ENCODE measurements around the gene ZNF488.

ZNF488 gene

DNA sequence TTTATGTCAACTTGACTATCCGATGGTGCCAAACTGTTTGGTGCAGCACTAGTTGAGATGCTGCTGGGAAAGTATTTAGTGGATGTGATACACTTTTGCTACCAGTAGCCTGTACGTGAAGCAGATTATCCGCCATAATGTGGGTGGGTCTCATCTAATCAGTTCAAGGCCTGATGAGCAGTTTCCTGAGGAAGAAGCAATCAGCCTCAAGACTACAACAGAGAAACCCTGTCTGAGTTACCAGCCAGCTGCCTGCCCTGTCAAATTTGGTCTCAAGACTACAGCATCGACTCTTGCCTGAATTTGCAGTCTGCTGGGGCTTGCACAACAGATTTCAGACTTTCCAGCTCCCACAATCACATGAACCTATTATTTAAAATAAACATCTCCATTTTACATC lies 46.8 kb downstream of the ZNF488 start:
- no peak for TF ChIP-seq TAF1 (IDR thresholded peaks at IDR 0.05; ENCODE audit: borderline replicate concordance, insufficient read depth, low read length)
- no peak for TF ChIP-seq SIN3A (IDR thresholded peaks at IDR 0.05; ENCODE audit: borderline replicate concordance, insufficient read depth, low read length)
- no peak for TF ChIP-seq FOXP2 (optimal IDR thresholded peaks at IDR 0.05; ENCODE audit: borderline replicate concordance, extremely low read depth, extremely low read length, insufficient read depth)
- no peak for TF ChIP-seq POLR2AphosphoS5 (IDR thresholded peaks at IDR 0.05; ENCODE audit: low read depth, low read length)
- TF ChIP-seq, protein P1, sequence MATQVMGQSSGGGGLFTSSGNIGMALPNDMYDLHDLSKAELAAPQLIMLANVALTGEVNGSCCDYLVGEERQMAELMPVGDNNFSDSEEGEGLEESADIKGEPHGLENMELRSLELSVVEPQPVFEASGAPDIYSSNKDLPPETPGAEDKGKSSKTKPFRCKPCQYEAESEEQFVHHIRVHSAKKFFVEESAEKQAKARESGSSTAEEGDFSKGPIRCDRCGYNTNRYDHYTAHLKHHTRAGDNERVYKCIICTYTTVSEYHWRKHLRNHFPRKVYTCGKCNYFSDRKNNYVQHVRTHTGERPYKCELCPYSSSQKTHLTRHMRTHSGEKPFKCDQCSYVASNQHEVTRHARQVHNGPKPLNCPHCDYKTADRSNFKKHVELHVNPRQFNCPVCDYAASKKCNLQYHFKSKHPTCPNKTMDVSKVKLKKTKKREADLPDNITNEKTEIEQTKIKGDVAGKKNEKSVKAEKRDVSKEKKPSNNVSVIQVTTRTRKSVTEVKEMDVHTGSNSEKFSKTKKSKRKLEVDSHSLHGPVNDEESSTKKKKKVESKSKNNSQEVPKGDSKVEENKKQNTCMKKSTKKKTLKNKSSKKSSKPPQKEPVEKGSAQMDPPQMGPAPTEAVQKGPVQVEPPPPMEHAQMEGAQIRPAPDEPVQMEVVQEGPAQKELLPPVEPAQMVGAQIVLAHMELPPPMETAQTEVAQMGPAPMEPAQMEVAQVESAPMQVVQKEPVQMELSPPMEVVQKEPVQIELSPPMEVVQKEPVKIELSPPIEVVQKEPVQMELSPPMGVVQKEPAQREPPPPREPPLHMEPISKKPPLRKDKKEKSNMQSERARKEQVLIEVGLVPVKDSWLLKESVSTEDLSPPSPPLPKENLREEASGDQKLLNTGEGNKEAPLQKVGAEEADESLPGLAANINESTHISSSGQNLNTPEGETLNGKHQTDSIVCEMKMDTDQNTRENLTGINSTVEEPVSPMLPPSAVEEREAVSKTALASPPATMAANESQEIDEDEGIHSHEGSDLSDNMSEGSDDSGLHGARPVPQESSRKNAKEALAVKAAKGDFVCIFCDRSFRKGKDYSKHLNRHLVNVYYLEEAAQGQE (IDR thresholded peaks at IDR 0.05; ENCODE audit: insufficient read depth in 1 of 2, low read depth in 2 of 2, low read length in 2 of 2): no peak

DNA sequence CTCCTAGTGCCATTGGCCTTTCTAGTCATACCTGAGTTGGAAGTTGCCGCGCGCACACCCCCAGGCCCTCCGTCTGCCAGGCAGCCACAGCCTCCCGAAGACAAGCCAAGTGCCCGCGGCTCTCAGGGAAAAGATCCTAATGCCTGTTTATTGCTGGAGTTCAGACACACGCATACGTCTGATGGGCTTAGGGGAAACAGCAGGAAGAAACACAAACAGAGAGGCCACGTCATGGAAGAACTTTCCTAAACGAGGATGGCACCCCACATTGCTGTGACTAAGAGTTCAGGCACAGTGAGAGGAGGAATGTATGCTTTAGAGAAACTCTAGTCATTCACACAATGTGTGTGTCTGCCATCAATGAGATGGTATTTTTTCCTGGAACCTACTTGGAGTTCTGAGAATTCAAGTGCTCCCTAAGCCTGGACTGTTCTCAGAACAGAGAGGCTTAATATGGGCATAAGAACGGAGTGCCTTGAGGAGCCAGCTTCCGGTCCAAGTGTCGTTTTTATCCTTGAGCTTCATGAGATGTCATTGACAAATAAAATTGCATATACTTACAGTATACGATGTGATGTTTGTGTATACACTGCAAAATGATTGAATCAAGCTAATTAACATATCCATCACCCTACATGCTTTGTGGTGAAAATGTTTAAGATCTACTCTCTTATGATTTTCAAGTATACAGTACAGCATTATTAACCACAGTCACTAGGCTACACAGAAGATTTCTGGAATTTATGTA lies 47.5 kb downstream of the ZNF488 start:
- TF ChIP-seq FOXP2 (optimal IDR thresholded peaks at IDR 0.05; ENCODE audit: borderline replicate concordance, extremely low read depth, extremely low read length, insufficient read depth) (no peak), POLR2AphosphoS5 (IDR thresholded peaks at IDR 0.05; ENCODE audit: low read depth, low read length) (no peak), SIN3A (IDR thresholded peaks at IDR 0.05; ENCODE audit: borderline replicate concordance, insufficient read depth, low read length) (no peak), TAF1 (IDR thresholded peaks at IDR 0.05; ENCODE audit: borderline replicate concordance, insufficient read depth, low read length) (no peak)
- TF ChIP-seq, protein P1 (IDR thresholded peaks at IDR 0.05; ENCODE audit: insufficient read depth in 1 of 2, low read depth in 2 of 2, low read length in 2 of 2): no peak

DNA sequence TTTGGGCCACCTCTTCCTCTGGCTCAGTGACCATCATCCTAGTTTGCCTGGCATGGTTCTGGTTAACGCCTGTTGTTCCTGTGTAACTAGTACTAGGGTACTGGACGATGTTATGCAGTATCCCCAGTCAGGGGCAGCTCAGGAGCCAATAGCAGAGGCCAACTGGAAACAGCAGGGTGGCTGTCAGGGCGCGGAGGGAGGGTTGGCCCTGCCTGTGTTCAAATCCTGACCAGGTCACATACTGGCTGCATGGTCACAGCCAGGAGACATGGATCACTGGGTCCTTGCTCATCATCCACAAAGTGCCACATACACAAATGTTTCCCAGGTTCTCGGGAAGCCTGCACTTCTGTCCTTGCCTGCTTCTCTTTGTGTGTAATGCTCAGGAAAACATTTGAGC lies 48.2 kb downstream of the ZNF488 start:
- no peak for TF ChIP-seq FOXP2 (optimal IDR thresholded peaks at IDR 0.05; ENCODE audit: borderline replicate concordance, extremely low read depth, extremely low read length, insufficient read depth)
- TF ChIP-seq POLR2AphosphoS5 (IDR thresholded peaks at IDR 0.05; ENCODE audit: low read depth, low read length): no peak
- TF ChIP-seq, protein P1 (IDR thresholded peaks at IDR 0.05; ENCODE audit: insufficient read depth in 1 of 2, low read depth in 2 of 2, low read length in 2 of 2): no peak
- TF ChIP-seq TAF1 (IDR thresholded peaks at IDR 0.05; ENCODE audit: borderline replicate concordance, insufficient read depth, low read length): no peak
- TF ChIP-seq SIN3A (IDR thresholded peaks at IDR 0.05; ENCODE audit: borderline replicate concordance, insufficient read depth, low read length): no peak

DNA sequence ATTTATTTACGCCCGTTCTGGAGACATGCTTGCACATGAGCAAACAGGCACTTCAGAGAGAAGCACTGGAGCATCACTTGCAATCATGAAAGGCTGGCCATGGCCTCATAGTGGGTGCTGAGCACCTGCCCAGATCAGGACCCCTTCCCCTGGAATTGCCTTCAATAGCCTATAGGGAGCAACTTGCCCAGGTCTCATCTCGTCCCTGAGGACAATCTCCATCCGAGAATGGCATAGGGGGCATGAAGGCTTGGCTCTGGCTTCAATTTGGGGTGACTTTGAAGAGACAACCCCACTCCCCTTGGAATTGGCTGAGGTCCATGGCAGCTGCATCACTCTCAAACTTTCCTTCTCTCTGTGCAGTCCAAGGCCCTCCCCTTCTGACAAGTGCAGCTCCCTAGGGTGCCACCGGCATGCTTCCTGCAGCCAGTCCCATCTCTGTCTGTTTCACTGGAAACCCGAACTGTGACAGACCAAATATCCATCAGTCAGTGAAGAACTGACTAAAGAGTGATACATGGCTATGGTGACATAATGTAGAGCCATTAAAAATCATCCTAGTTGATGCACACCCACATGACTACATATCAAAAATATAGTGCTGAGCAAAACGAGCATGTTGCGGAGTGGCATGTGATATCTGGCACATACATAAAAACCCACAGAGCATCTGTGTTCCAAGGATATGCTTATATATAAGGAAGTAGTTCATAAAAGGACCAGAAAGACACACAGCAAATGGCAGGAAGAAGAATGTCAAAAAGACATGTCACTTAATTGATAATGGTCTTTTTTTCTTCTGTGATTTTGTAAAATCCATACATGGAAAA lies 49.4 kb downstream of the ZNF488 start:
- TF ChIP-seq SIN3A (IDR thresholded peaks at IDR 0.05; ENCODE audit: borderline replicate concordance, insufficient read depth, low read length) (no peak), POLR2AphosphoS5 (IDR thresholded peaks at IDR 0.05; ENCODE audit: low read depth, low read length) (no peak), TAF1 (IDR thresholded peaks at IDR 0.05; ENCODE audit: borderline replicate concordance, insufficient read depth, low read length) (no peak), FOXP2 (optimal IDR thresholded peaks at IDR 0.05; ENCODE audit: borderline replicate concordance, extremely low read depth, extremely low read length, insufficient read depth) (no peak)
- TF ChIP-seq, protein P1 (IDR thresholded peaks at IDR 0.05; ENCODE audit: insufficient read depth in 1 of 2, low read depth in 2 of 2, low read length in 2 of 2): no peak
